ENCODE results near the gene DIS3L2.
"Not testable (repeated sequence)": the region's sequence is repeated elsewhere in the genome, so short reads cannot be mapped to it uniquely, and the experiment has no call there.

The DIS3L2 gene

DNA sequence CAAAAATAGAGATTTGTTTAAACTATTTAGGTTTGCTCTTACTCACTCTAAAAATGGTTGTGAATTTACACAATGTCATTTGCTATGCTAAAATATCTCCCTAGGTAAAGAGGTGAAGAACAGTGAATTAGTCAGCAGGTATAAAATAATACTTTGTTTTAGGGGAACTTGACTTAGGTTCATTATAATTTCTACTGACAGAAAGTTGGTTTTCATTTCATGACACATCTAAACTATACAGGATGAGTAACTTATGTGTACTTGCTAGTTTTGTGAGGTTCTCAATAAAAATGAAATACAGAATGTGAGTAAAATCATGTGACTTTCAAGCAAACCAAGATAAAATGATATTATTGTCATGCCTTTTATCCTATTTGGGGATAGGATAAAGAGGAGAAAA lies 66.0 kb downstream of the DIS3L2 start:
- no peak for ATAC-seq (replicated peaks)
- H3K4me3 Mint-ChIP-seq = no peak overlapping the region
- no peak overlapping the region for H3K27ac Mint-ChIP-seq

GRCh38 chr2:232028071-232028470 lies 66.6 kb downstream of the DIS3L2 start:
- Mint-ChIP-seq H3K9me3 (peaks cover 0 to 6% of the 10 kb centered on the region in 2 donors), H3K4me3 (no peak overlapping the region), H3K27ac (no peak overlapping the region), H3K36me3 (peaks cover 50 to 71% of the 10 kb centered on the region in 2 donors), H3K27me3 (no peaks in the 10 kb centered on the region), H3K4me1 (peaks cover 8 to 39% of the 10 kb centered on the region in 2 donors)
- DNase-seq (no peak), ATAC-seq (replicated peaks) (no peak)

More for the DNA sequence above, 66.0 kb downstream of the DIS3L2 start:
- Mint-ChIP-seq H3K4me1 (peaks cover 9 to 33% of the 10 kb centered on the region in 2 donors), H3K9me3 (peaks cover 0 to 6% of the 10 kb centered on the region in 2 donors), H3K27me3 (no peaks in the 10 kb centered on the region), H3K36me3 (peaks cover 51 to 71% of the 10 kb centered on the region in 2 donors)
- DNase-seq = no peak

- H3K4me3 Mint-ChIP-seq = no peak overlapping the region
- peaks cover 55 to 75% of the 10 kb centered on the region in 2 donors for H3K36me3 Mint-ChIP-seq
- H3K27ac Mint-ChIP-seq = no peak overlapping the region
- no peaks in the 10 kb centered on the region for H3K27me3 Mint-ChIP-seq
- DNase-seq = no peak
- ATAC-seq (replicated peaks) = no peak
- peaks cover 0 to 6% of the 10 kb centered on the region in 2 donors for H3K9me3 Mint-ChIP-seq
- H3K4me1 Mint-ChIP-seq = peaks cover 9 to 44% of the 10 kb centered on the region in 2 donors
Observed at GRCh38 chr2:232028631-232029030, 67.1 kb downstream of the DIS3L2 start.

GRCh38 chr2:232029346-232029745 lies 67.8 kb downstream of the DIS3L2 start:
- no peak for ATAC-seq (replicated peaks)
- Mint-ChIP-seq H3K27ac (no peak overlapping the region), H3K4me1 (peaks cover 11 to 49% of the 10 kb centered on the region in 2 donors), H3K27me3 (no peaks in the 10 kb centered on the region), H3K36me3 (peaks cover 62 to 82% of the 10 kb centered on the region in 2 donors), H3K9me3 (peaks cover 6 to 9% of the 10 kb centered on the region in 2 donors), H3K4me3 (no peak overlapping the region)
- no peak for DNase-seq

- Mint-ChIP-seq H3K27ac (no peak overlapping the region), H3K9me3 (peaks cover 14 to 16% of the 10 kb centered on the region in 2 donors), H3K27me3 (no peaks in the 10 kb centered on the region), H3K4me1 (peaks cover 11 to 55% of the 10 kb centered on the region in 2 donors), H3K36me3 (peaks cover 68 to 88% of the 10 kb centered on the region in 2 donors), H3K4me3 (no peak overlapping the region)
- DNase-seq = no peak
- ATAC-seq (replicated peaks) = no peak
Observed at GRCh38 chr2:232030229-232030628, 68.7 kb downstream of the DIS3L2 start.

DNA sequence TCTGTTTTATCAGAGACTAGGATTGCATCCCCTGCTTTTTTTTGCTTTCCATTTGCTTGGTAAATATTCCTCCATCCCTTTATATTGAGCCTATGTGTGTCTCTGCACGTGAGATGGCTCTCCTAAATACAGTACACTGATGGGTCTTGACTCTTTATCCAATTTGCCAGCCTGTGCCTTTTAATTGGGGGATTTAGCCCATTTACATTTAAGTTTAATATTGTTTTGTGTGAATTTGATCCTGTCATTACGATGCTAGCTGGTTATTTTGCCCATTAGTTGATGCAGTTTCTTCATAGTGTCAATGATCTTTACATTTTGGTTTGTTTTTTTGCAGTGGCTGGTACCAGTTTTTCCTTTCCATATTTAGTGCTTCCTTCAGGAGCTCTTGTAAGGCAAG lies 73.8 kb downstream of the DIS3L2 start:
- peaks cover 15 to 28% of the 10 kb centered on the region in 2 donors for H3K9me3 Mint-ChIP-seq
- H3K4me1 Mint-ChIP-seq = peaks cover 4 to 28% of the 10 kb centered on the region in 2 donors
- H3K36me3 Mint-ChIP-seq = peaks cover 79 to 82% of the 10 kb centered on the region in 2 donors
- H3K27me3 Mint-ChIP-seq; DNase-seq; H3K4me3 Mint-ChIP-seq; ATAC-seq (replicated peaks); H3K27ac Mint-ChIP-seq: not testable (repeated sequence)

- not testable (repeated sequence) for DNase-seq; ATAC-seq (replicated peaks); H3K4me3 Mint-ChIP-seq; H3K27me3 Mint-ChIP-seq; H3K27ac Mint-ChIP-seq
- H3K36me3 Mint-ChIP-seq = peaks cover 69 to 74% of the 10 kb centered on the region in 2 donors
- H3K9me3 Mint-ChIP-seq = peaks cover 15 to 26% of the 10 kb centered on the region in 2 donors
- H3K4me1 Mint-ChIP-seq = peaks cover 5 to 28% of the 10 kb centered on the region in 2 donors
Observed at GRCh38 chr2:232036876-232037275, 75.4 kb downstream of the DIS3L2 start.

DNA sequence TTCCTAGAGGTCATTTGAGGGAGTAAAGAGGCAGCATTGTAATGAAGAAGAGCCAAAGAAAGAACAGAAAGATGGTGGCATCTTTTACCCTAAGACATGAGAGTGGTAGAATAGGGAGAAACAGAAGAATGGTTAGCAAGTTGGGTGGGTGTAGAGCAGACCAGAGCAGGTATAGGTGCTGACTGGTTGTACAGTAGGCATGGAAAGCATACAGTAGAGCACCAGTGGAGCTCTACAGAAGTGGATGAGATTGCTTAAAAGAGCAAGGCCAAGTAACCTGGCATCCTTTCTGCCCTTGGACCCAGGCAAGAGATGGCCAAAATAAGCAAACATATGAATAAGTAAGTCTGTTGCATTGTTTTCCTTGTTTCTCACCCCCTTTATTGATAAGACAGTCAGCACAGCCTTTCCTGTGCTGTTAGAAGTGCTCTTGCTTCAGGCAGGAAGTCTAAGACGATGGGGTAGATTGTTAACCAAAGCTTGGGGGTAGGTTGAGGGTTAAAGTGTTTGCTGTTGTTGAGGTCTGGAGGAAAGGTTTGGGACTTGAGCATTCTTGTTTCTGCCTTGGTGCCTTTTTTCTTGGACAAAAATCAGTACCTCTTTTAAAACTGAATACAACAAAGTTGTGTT lies 76.9 kb downstream of the DIS3L2 start:
- H3K4me3 Mint-ChIP-seq = no peak overlapping the region
- H3K36me3 Mint-ChIP-seq = peaks cover 58 to 61% of the 10 kb centered on the region in 2 donors
- peaks cover 15 to 21% of the 10 kb centered on the region in 2 donors for H3K9me3 Mint-ChIP-seq
- no peak overlapping the region for H3K27ac Mint-ChIP-seq
- DNase-seq (no peak), ATAC-seq (replicated peaks) (no peak)
- no peaks in the 10 kb centered on the region for H3K27me3 Mint-ChIP-seq
- peaks cover 3 to 13% of the 10 kb centered on the region in 2 donors for H3K4me1 Mint-ChIP-seq

DNA sequence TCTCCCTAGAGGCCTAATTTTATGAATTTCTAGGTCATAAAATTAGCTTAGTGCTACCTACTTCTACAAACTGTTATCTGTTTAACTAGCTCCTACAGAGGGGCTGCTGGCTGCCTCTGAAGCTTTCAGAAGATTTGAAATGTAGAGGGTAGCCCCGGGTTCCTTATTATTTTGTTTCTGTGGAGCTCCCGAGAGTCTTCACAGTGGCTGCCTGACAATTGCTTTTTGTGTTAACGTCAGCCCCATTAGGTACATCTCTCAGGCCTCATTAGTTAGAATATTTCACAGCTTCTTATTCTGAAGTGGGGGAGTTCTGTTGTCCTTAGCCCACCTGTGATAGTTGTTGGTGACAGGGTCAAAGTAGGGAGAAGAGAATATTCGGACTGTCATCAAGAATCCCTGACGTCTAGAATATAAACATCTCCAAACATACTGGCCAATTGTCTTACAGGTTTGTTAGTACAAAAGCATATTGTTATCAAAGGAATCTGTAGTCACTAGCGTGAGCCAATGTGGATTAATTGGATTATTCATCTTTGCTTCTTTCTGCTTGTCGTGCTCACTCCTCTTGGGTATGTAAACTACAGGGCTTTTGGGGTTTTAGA lies 77.5 kb downstream of the DIS3L2 start:
- Mint-ChIP-seq H3K27ac (no peak overlapping the region), H3K36me3 (peaks cover 52 to 56% of the 10 kb centered on the region in 2 donors), H3K9me3 (peaks cover 13 to 21% of the 10 kb centered on the region in 2 donors), H3K4me1 (peaks cover 2 to 10% of the 10 kb centered on the region in 2 donors), H3K27me3 (no peaks in the 10 kb centered on the region), H3K4me3 (no peak overlapping the region)
- ATAC-seq (replicated peaks) (no peak), DNase-seq (no peak)

GRCh38 chr2:232042911-232043574 lies 81.5 kb downstream of the DIS3L2 start:
- H3K27me3 Mint-ChIP-seq = no peaks in the 10 kb centered on the region
- H3K27ac Mint-ChIP-seq = no peak overlapping the region
- DNase-seq (no peak), ATAC-seq (replicated peaks) (no peak)
- H3K4me1 Mint-ChIP-seq = peaks cover 0 to 7% of the 10 kb centered on the region in 2 donors
- peaks cover 30 to 40% of the 10 kb centered on the region in 2 donors for H3K36me3 Mint-ChIP-seq
- peaks cover 0 to 3% of the 10 kb centered on the region in 2 donors for H3K9me3 Mint-ChIP-seq
- no peak overlapping the region for H3K4me3 Mint-ChIP-seq

GRCh38 chr2:232043966-232044365 lies 82.5 kb downstream of the DIS3L2 start:
- ATAC-seq (replicated peaks) = no peak
- Mint-ChIP-seq H3K36me3 (peaks cover 28 to 35% of the 10 kb centered on the region in 2 donors), H3K4me3 (no peak overlapping the region), H3K27ac (no peak overlapping the region), H3K27me3 (no peaks in the 10 kb centered on the region), H3K9me3 (peaks cover 0 to 4% of the 10 kb centered on the region in 2 donors), H3K4me1 (peaks cover 0 to 7% of the 10 kb centered on the region in 2 donors)
- no peak for DNase-seq

DNA sequence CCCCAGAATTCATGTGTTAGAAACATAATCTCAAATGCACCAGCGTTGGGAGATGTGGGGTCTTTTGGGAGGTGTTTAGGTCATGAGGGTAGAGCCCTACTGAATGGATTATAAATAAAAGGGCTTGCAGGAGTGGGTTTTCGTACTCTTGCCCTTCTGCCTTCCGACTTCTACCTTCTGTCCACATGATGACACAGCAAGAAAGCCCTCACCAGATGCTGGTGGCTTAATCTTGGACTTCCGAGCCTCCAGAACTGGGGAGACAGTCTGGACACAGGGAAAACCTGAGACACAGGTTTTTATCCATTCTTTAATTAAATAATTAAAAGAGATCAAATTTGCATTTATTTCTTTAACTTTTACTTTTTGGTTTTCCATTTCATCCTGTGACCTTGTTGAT lies 87.8 kb downstream of the DIS3L2 start:
- H3K27ac Mint-ChIP-seq = no peak overlapping the region
- H3K36me3 Mint-ChIP-seq = peaks cover 22 to 26% of the 10 kb centered on the region in 2 donors
- peaks cover 14 to 17% of the 10 kb centered on the region in 2 donors for H3K4me1 Mint-ChIP-seq
- H3K27me3 Mint-ChIP-seq = no peaks in the 10 kb centered on the region
- DNase-seq (no peak), ATAC-seq (replicated peaks) (no peak)
- no peak overlapping the region for H3K4me3 Mint-ChIP-seq
- H3K9me3 Mint-ChIP-seq = peaks cover 0 to 4% of the 10 kb centered on the region in 2 donors

- no peaks in the 10 kb centered on the region for H3K27me3 Mint-ChIP-seq
- no peak for ATAC-seq (replicated peaks)
Observed at GRCh38 chr2:232052591-232052990, 91.1 kb downstream of the DIS3L2 start.

DNA sequence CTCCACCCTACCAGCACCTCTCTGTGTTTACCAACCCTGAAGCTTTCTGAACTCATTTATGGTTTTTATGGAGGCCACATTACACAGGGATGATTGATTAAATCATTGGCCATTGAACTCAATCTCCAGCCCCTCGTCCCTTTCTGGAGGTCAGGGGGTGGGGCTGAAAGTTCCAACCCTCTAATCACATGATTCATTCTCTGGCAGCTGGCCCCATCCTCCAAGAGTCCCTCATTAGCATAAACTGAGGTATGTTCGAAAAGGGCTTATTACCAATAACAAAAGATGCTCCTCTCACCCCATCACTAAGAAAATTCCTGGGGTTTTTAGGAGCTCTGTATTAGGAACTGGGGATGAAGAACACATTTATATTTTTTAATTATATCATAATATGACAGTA lies 92.3 kb downstream of the DIS3L2 start:
- H3K9me3 Mint-ChIP-seq = peaks cover 0 to 1% of the 10 kb centered on the region in 2 donors
- H3K4me1 Mint-ChIP-seq = peaks cover 22% of the 10 kb centered on the region in 2 donors
- ATAC-seq (replicated peaks) (no peak), DNase-seq (no peak)
- no peaks in the 10 kb centered on the region for H3K27me3 Mint-ChIP-seq
- no peak overlapping the region for H3K27ac Mint-ChIP-seq
- peaks cover 16 to 28% of the 10 kb centered on the region in 2 donors for H3K36me3 Mint-ChIP-seq
- no peak overlapping the region for H3K4me3 Mint-ChIP-seq

More at GRCh38 chr2:232052591-232052990, 91.1 kb downstream of the DIS3L2 start:
- Mint-ChIP-seq H3K36me3 (peaks cover 17 to 25% of the 10 kb centered on the region in 2 donors), H3K27ac (no peak overlapping the region), H3K9me3 (peaks cover 0 to 5% of the 10 kb centered on the region in 2 donors), H3K4me1 (peaks cover 14% of the 10 kb centered on the region in 2 donors), H3K4me3 (no peak overlapping the region)
- DNase-seq = no peak
